ENCODE results near the gene EOLA1.
"Not testable (repeated sequence)": the region's sequence is repeated elsewhere in the genome, so short reads cannot be mapped to it uniquely, and the experiment has no call there.

Gene EOLA1

GRCh38 chrX:149568701-149569296, 28.0 kb downstream of the EOLA1 start:
- no peak for DNase-seq (ENCODE audit: extremely low read depth, low read depth)
- no peak for TF ChIP-seq CTCF (IDR thresholded peaks at IDR 0.05; ENCODE audit: low read depth, low read length)

- no peak for TF ChIP-seq CTCF (IDR thresholded peaks at IDR 0.05; ENCODE audit: low read depth, low read length)
Measured at GRCh38 chrX:149569770-149570169, 29.0 kb downstream of the EOLA1 start.

GRCh38 chrX:149570668-149571067, 29.9 kb downstream of the EOLA1 start:
- no peak for TF ChIP-seq CTCF (IDR thresholded peaks at IDR 0.05; ENCODE audit: low read depth, low read length)
- peak; percentile 23 for DNase-seq (ENCODE audit: extremely low read depth, low read depth)

More at GRCh38 chrX:149569770-149570169, 29.0 kb downstream of the EOLA1 start:
- DNase-seq (ENCODE audit: extremely low read depth, low read depth), result no peak

- no peak for TF ChIP-seq CTCF (IDR thresholded peaks at IDR 0.05; ENCODE audit: low read depth, low read length)
Measured at GRCh38 chrX:149571770-149572169, 31.0 kb downstream of the EOLA1 start.

GRCh38 chrX:149572743-149573142, 31.9 kb downstream of the EOLA1 start:
- no peak for DNase-seq (ENCODE audit: extremely low read depth, low read depth)
- no peak for TF ChIP-seq CTCF (IDR thresholded peaks at IDR 0.05; ENCODE audit: low read depth, low read length)

More at GRCh38 chrX:149571770-149572169, 31.0 kb downstream of the EOLA1 start:
- DNase-seq (ENCODE audit: extremely low read depth, low read depth), result no peak

- DNase-seq (ENCODE audit: extremely low read depth, low read depth), result not testable (repeated sequence)
Measured at GRCh38 chrX:149573456-149573855, 32.6 kb downstream of the EOLA1 start.

GRCh38 chrX:149585631-149586030, 44.8 kb downstream of the EOLA1 start:
- DNase-seq (ENCODE audit: extremely low read depth, low read depth), result not testable (repeated sequence)

- DNase-seq (ENCODE audit: extremely low read depth, low read depth), result not testable (repeated sequence)
Measured at GRCh38 chrX:149587359-149587758, 46.5 kb downstream of the EOLA1 start, which contains the start of gene MAGEA9B. Gene MAGEA9B (minus strand): TSS chrX:149587459. CDS start chrX:149583179, 4,280 bp downstream.

GRCh38 chrX:149590993-149591392, 50.2 kb downstream of the EOLA1 start:
- DNase-seq (ENCODE audit: extremely low read depth, low read depth), result not testable (repeated sequence)

- not testable (repeated sequence) for DNase-seq (ENCODE audit: extremely low read depth, low read depth)
Measured at GRCh38 chrX:149595214-149595613, 54.4 kb downstream of the EOLA1 start, which contains the start of gene HSFX2. Gene HSFX2 (minus strand): TSS chrX:149595314. CDS start chrX:149594700, 614 bp downstream.

- not testable (repeated sequence) for DNase-seq (ENCODE audit: extremely low read depth, low read depth)
Measured at GRCh38 chrX:149595943-149596342, 55.1 kb downstream of the EOLA1 start.
